Esophagus squamous epithelium (tissue), 4 donors: Measurements from ENCODE around the gene BIN1.

Experiments
- CTCF ChIP-seq, 6 experiments: fragments of 450-650 bp in 4 of 6; fragments of 200-600 bp in 2 of 6; sonication (generic) in 2 of 6; IDR thresholded peaks; one replicate each; pipeline ENCODE4 v1.5.1; 2016 to 2019; ENCODE audit warnings: antibody characterized with exemption in 6 of 6, mild to moderate bottlenecking in 4 of 6, moderate library complexity in 4 of 6
- POLR2A ChIP-seq, 4 donors: fragments of 450-650 bp; IDR thresholded peaks; one replicate each; pipeline ENCODE4 v1.6.1; 2017; ENCODE audit warnings: antibody characterized with exemption in 4 of 4, mild to moderate bottlenecking in 4 of 4, moderate library complexity in 3 of 4

GRCh38 chr2:127115471-127116199, 8.7 kb upstream of the BIN1 start:
- TF ChIP-seq CTCF (IDR thresholded peaks at IDR 0.05) (no peak), POLR2A (IDR thresholded peaks at IDR 0.05) (no peak)
